ENCODE data around the gene STAU1. TPM values are rescaled to one million over a fixed set of nuclear protein-coding genes. Genes with fewer than 3 reads are reported as not detected.

STAU1 gene
- total and polyA plus RNA-seq, 10 of the 15 experiments (the other 5 are each of a cell fraction or from before 2014, with no cell fraction given), result 13.9 to 66.2 (median 45.6) TPM

GRCh38 chr20:49187851-49188641 lies at the start of gene STAU1 (continued):
- TF ChIP-seq, protein P1, sequence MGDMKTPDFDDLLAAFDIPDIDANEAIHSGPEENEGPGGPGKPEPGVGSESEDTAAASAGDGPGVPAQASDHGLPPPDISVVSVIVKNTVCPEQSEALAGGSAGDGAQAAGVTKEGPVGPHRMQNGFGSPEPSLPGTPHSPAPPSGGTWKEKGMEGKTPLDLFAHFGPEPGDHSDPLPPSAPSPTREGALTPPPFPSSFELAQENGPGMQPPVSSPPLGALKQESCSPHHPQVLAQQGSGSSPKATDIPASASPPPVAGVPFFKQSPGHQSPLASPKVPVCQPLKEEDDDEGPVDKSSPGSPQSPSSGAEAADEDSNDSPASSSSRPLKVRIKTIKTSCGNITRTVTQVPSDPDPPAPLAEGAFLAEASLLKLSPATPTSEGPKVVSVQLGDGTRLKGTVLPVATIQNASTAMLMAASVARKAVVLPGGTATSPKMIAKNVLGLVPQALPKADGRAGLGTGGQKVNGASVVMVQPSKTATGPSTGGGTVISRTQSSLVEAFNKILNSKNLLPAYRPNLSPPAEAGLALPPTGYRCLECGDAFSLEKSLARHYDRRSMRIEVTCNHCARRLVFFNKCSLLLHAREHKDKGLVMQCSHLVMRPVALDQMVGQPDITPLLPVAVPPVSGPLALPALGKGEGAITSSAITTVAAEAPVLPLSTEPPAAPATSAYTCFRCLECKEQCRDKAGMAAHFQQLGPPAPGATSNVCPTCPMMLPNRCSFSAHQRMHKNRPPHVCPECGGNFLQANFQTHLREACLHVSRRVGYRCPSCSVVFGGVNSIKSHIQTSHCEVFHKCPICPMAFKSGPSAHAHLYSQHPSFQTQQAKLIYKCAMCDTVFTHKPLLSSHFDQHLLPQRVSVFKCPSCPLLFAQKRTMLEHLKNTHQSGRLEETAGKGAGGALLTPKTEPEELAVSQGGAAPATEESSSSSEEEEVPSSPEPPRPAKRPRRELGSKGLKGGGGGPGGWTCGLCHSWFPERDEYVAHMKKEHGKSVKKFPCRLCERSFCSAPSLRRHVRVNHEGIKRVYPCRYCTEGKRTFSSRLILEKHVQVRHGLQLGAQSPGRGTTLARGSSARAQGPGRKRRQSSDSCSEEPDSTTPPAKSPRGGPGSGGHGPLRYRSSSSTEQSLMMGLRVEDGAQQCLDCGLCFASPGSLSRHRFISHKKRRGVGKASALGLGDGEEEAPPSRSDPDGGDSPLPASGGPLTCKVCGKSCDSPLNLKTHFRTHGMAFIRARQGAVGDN (IDR thresholded peaks at IDR 0.05), result no peak
- TF ChIP-seq CBX3 (IDR thresholded peaks at IDR 0.05; ENCODE audit: borderline replicate concordance, low read depth) (no peak), NFIC (IDR thresholded peaks at IDR 0.05; ENCODE audit: low read depth, low read length) (no peak), MYB (IDR thresholded peaks at IDR 0.05; ENCODE audit: borderline replicate concordance, low read depth, low read length) (no peak), ASH2L (IDR thresholded peaks at IDR 0.05; ENCODE audit: borderline replicate concordance, low read depth) (no peak), TCF12 (IDR thresholded peaks at IDR 0.05; ENCODE audit: low read depth, low read length) (peak; percentile 8), SRF (IDR thresholded peaks at IDR 0.05; ENCODE audit: low read depth in 2 of 2, low read length in 2 of 2) (no peak; a peak in 1 of 4 replicates), NR2F1 (conservative IDR thresholded peaks at IDR 0.05) (peak; percentile 38; the same call in 1 of the 2 replicates), POLR2AphosphoS2 (IDR thresholded peaks at IDR 0.05; ENCODE audit: low read depth, low read length) (no peak), SIN3A (IDR thresholded peaks at IDR 0.05; ENCODE audit: low read depth, low read length) (peak; percentile 78; the same call in 1 of the 2 replicates), BCLAF1 (IDR thresholded peaks at IDR 0.05) (no peak), CHD2 (IDR thresholded peaks at IDR 0.05; ENCODE audit: borderline replicate concordance, low read depth, low read length) (peak; percentile 92), TCF7 (IDR thresholded peaks at IDR 0.05; ENCODE audit: borderline replicate concordance) (no peak), EED (IDR thresholded peaks at IDR 0.05; ENCODE audit: low read depth) (peak; percentile 19; the same call in 1 of the 2 replicates), RFX5 (IDR thresholded peaks at IDR 0.05; ENCODE audit: low read depth, low read length) (no peak), GABPA (IDR thresholded peaks at IDR 0.05; ENCODE audit: low read depth) (0 out of 2 replicates have a peak, but pooled peaks have one; percentile 53), CREB1 (IDR thresholded peaks at IDR 0.05; ENCODE audit: low read depth) (peak; percentile 79), EP300 (IDR thresholded peaks at IDR 0.05; ENCODE audit: borderline replicate concordance in 1 of 2, control insufficient read depth in 1 of 2, low read depth in 2 of 2, low read length in 2 of 2) (no peak), ZNF217 (IDR thresholded peaks at IDR 0.05) (0 out of 2 replicates have a peak, but pooled peaks have one; percentile 52), NFYB (IDR thresholded peaks at IDR 0.05; ENCODE audit: insufficient read depth, low read depth, low read length) (0 out of 2 replicates have a peak, but pooled peaks have one; percentile 17)
- TF ChIP-seq, protein P2, sequence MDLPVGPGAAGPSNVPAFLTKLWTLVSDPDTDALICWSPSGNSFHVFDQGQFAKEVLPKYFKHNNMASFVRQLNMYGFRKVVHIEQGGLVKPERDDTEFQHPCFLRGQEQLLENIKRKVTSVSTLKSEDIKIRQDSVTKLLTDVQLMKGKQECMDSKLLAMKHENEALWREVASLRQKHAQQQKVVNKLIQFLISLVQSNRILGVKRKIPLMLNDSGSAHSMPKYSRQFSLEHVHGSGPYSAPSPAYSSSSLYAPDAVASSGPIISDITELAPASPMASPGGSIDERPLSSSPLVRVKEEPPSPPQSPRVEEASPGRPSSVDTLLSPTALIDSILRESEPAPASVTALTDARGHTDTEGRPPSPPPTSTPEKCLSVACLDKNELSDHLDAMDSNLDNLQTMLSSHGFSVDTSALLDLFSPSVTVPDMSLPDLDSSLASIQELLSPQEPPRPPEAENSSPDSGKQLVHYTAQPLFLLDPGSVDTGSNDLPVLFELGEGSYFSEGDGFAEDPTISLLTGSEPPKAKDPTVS (IDR thresholded peaks at IDR 0.05; ENCODE audit: low read depth, low read length), result no peak
